Tibial artery (tissue), 4 donors: ENCODE measurements around the gene DMWD.

ENCODE experiments used
- DNase-seq, 2 donors: peaks; one replicate each; pipeline ENCODE4 v3.0.0-alpha.2; 2019
- H3K27ac ChIP-seq, 2 donors: fragments of 200-600 bp; sonication (generic) in 1 of 2; 1 replicate in 1 of 2; 2 replicates in 1 of 2; pipeline ENCODE4 v1.5.1; 2018 to 2019; ENCODE audit warnings: mild to moderate bottlenecking in 1 of 2
- H3K27me3 ChIP-seq, 2 donors: fragments of 200-600 bp; sonication (generic) in 1 of 2; one replicate each; pipeline versions ENCODE4 v1.5.1 to v1.6.0; 2016 to 2019
- H3K36me3 ChIP-seq, 3 donors: fragments of 200-600 bp; sonication (generic) in 2 of 3; one replicate each; pipeline ENCODE4 v1.5.1; 2016 to 2019; ENCODE audit warnings: mild to moderate bottlenecking in 2 of 3
- H3K4me1 ChIP-seq, 4 donors: fragments of 200-600 bp; sonication (generic) in 2 of 4; 1 replicate in 3 of 4; 2 replicates in 1 of 4; pipeline ENCODE4 v1.5.1; 2016 to 2019
- H3K4me3 ChIP-seq, 2 donors: fragments of 200-600 bp; sonication (generic) in 1 of 2; 1 replicate in 1 of 2; 2 replicates in 1 of 2; pipeline ENCODE4 v1.5.1; 2018 to 2019; ENCODE audit warnings: mild to moderate bottlenecking in 2 of 2
- H3K9me3 ChIP-seq, 3 donors: fragments of 200-600 bp; sonication (generic) in 1 of 3; one replicate each; pipeline ENCODE4 v1.5.1; 2016 to 2019
- CTCF ChIP-seq, 2 experiments: fragments of 200-600 bp in 1 of 2; fragments of 450-650 bp in 1 of 2; IDR thresholded peaks; one replicate each; pipeline ENCODE4 v1.5.1; 2017 to 2019; ENCODE audit warnings: antibody characterized with exemption in 2 of 2, mild to moderate bottlenecking in 1 of 2, moderate library complexity in 1 of 2
- intact Hi-C: fragments of 100-400 bp; cut with DNase I; formaldehyde crosslinking; loops from one replicate; pipeline ENCODE4 v1.15.0; 2023; ENCODE audit warnings: low total_unique reads

Gene DMWD

GRCh38 chr19:45771311-45771933 lies 21.2 kb downstream of the DMWD start:
- TF ChIP-seq CTCF (IDR thresholded peaks at IDR 0.05): no peak
- Histone ChIP-seq H3K36me3 (peaks cover 17 to 36% (median 18%) of the 10 kb centered on the region in 3 donors), H3K9me3 (no peaks in the 10 kb centered on the region), H3K4me3 (peak overlapping the region in 1 of 2 donors; percentile 55), H3K27ac (peak overlapping the region; percentile 95 to 98), H3K27me3 (no peaks in the 10 kb centered on the region), H3K4me1 (peaks cover 0 to 22% (median 16%) of the 10 kb centered on the region in 4 donors)
- intact Hi-C loops: no loop called here
- peak in 1 of 2 donors; percentile 76 for DNase-seq

- Histone ChIP-seq H3K4me1 (peaks cover 0 to 32% (median 25%) of the 10 kb centered on the region in 4 donors), H3K4me3 (peak overlapping the region; percentile 55 to 93), H3K27ac (peak overlapping the region; percentile 95 to 98), H3K36me3 (peaks cover 16 to 44% (median 16%) of the 10 kb centered on the region in 3 donors), H3K9me3 (no peaks in the 10 kb centered on the region), H3K27me3 (no peaks in the 10 kb centered on the region)
- DNase-seq: peak; percentile 98 to 99
- intact Hi-C loops: no loop called here
- TF ChIP-seq CTCF (IDR thresholded peaks at IDR 0.05): peak; percentile 92 to 93
Measured at GRCh38 chr19:45770192-45771101, 22.2 kb downstream of the DMWD start.

- DNase-seq: peak; percentile 54 to 83
- H3K27me3 ChIP-seq: no peaks in the 10 kb centered on the region
- H3K4me1 ChIP-seq: peaks cover 0 to 39% (median 32%) of the 10 kb centered on the region in 4 donors
- no peaks in the 10 kb centered on the region for H3K9me3 ChIP-seq
- TF ChIP-seq CTCF (IDR thresholded peaks at IDR 0.05): no peak
- peak overlapping the region; percentile 55 to 93 for H3K4me3 ChIP-seq
- intact Hi-C loops: loop anchor here (10.0 kb wide), 1 partner anchor 55 kb away; no protein-coding TSS in a partner anchor
- H3K27ac ChIP-seq: peak overlapping the region; percentile 95 to 98
- H3K36me3 ChIP-seq: peaks cover 11 to 45% (median 12%) of the 10 kb centered on the region in 3 donors
Measured at GRCh38 chr19:45769821-45770191, 22.8 kb downstream of the DMWD start.

- Histone ChIP-seq H3K4me3 (peak within 1 kb of the TSS; percentile 88 to 93), H3K4me1 (peaks cover 0 to 45% (median 38%) of the 10 kb centered on the region in 4 donors), H3K27ac (peak within 1 kb of the TSS; percentile 98 to 99), H3K27me3 (no peaks in the 10 kb centered on the region), H3K36me3 (peaks cover 7 to 40% (median 10%) of the 10 kb centered on the region in 3 donors), H3K9me3 (no peaks in the 10 kb centered on the region)
- no peak for TF ChIP-seq CTCF (IDR thresholded peaks at IDR 0.05)
- peak; percentile 97 to 99 for DNase-seq
- intact Hi-C loops: loop anchor here (10.0 kb wide), 1 partner anchor 54 kb away; no protein-coding TSS in a partner anchor
Measured at GRCh38 chr19:45768984-45769782, 23.5 kb downstream of the DMWD start, which contains the start of gene SIX5. Gene SIX5 (minus strand): TSS chr19:45769252. CDS start chr19:45768844, 408 bp downstream.

GRCh38 chr19:45768655-45768983 lies 24.0 kb downstream of the DMWD start:
- Histone ChIP-seq H3K4me3 (peak overlapping the region; percentile 88 to 93), H3K27ac (peak overlapping the region; percentile 98 to 99), H3K36me3 (peaks cover 7 to 39% (median 10%) of the 10 kb centered on the region in 3 donors), H3K4me1 (peaks cover 0 to 50% (median 44%) of the 10 kb centered on the region in 4 donors), H3K9me3 (no peaks in the 10 kb centered on the region), H3K27me3 (no peaks in the 10 kb centered on the region)
- no peak for DNase-seq
- TF ChIP-seq CTCF (IDR thresholded peaks at IDR 0.05): no peak
- intact Hi-C loops: loop anchor here (10.0 kb wide), 1 partner anchor 54 kb away; no protein-coding TSS in a partner anchor
